ENCODE data around the gene GAL. TPM values are rescaled to one million over a fixed set of nuclear protein-coding genes. Genes with fewer than 3 reads are reported as not detected.

The GAL gene
- total and polyA plus RNA-seq, 5 donors, result 0.27 TPM; not detected in 4

DNA sequence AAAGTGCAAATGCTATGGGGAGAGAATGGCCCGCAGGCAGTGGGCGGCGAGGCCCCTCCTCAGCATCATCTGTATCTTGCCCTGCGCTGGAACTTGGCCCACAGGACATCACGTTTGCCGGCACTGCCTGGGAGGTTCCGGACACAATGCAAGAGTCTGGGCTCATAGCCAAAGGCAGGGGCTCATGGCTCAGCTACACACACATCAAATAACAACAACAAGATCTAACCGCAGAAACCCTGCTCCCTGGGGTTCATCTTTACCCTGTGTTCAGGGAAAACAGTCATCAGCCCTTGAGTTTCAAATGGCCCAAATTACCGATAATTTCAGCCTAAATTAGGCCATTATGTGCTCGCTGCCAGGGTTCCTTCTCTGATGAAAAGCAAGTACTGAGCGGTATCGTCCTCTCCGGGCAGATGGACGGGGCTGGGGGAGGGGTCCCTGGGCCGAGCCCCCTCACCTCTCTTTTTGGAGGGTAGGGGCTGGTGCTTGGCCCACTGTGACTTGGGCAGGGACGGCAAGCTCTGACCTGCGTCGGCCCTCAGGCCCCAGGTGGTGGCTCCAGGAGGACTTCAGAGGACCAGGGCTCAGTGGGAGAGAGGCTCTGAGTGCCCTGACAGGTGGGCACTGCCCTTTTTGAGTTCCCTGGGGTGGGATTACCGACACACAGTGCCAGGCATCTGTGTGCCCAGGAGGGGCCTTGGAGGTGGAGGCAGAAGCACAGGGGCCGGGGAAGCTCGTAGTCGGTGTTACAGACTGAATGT lies 25.0 kb upstream of the GAL start:
- Histone ChIP-seq H3K27me3 (ENCODE audit: control insufficient read depth, insufficient read depth) (no peaks in the 10 kb centered on the region), H3K9me3 (ENCODE audit: control insufficient read depth, low read length) (no peaks in the 10 kb centered on the region), H3K4me1 (ENCODE audit: control insufficient read depth, insufficient read depth, low read length) (no peaks in the 10 kb centered on the region), H3K4me3 (ENCODE audit: low read length) (no peak overlapping the region), H3K27ac (ENCODE audit: low read length) (no peak overlapping the region)
- 41% methylated on average over 22 of the region's 22 CpGs for WGBS
- DNase-seq (peak; percentile 82 to 86 (median 84)), ATAC-seq (peak; percentile 81 to 87)
- intact Hi-C loops (cut with DNase I), result no loop called here

DNA sequence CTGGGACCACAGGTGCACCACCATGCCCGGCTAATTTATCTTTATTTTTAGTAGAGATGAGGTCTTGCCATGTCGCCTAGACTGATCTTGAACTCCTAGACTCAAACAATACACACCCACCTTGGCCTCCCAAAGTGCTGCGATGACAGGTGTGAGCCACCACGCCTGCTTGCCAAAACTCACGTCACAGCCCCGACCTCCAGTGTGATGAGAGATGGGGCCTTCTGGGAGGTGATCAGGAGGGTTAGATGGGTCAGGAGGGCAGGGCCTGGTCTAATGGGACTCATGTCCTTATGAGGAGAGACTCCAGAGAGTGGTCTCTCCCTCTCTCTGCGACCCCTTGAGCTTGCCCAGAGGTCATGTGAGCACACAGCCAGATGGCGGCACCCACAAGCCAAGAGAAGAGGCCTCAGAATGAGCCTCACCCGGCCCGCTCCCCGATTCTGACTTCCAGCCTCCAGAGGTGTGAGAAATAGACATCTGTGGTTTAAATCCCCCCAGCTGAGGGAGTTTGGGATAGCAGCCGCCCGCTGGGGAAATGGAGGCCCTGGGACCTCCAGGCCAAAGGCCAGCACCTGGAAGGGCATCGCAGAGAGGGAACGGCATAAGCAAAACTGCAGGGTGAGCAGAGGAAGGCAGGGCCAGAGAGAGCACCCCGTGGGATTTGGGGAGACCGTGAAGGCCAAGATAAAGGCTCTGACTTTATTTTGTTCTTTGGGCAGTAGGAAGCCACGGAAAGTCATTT lies 24.1 kb upstream of the GAL start:
- Histone ChIP-seq H3K4me1 (ENCODE audit: control insufficient read depth, insufficient read depth, low read length) (no peaks in the 10 kb centered on the region), H3K27me3 (ENCODE audit: control insufficient read depth, insufficient read depth) (no peaks in the 10 kb centered on the region), H3K27ac (ENCODE audit: low read length) (no peak overlapping the region), H3K4me3 (ENCODE audit: low read length) (no peak overlapping the region), H3K9me3 (ENCODE audit: control insufficient read depth, low read length) (no peaks in the 10 kb centered on the region)
- ATAC-seq, result no peak
- intact Hi-C loops (cut with DNase I), result no loop called here
- DNase-seq, result no peak
- 93% methylated on average over 18 of the region's 18 CpGs for WGBS

DNA sequence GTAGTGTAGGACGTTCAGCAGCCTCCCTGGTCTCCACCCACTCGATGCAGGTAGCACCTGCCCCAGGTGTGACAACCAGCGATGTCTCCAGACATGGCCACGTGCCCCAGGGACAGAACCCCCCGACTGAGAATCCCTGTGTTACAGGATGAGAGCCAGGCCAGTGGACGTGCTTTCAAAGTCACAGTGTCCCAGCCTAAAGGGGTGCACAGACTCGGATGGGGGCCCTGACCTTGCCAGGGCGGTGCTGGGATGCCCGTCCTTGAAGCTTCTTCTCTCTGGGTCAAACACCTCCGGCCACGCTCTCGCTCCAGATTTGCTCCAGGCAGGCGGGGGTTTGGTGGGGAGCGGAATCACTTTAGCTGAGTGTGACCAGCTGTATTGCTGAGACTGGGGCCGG lies 23.3 kb upstream of the GAL start:
- no peaks in the 10 kb centered on the region for H3K9me3 ChIP-seq (ENCODE audit: control insufficient read depth, low read length)
- H3K4me1 ChIP-seq (ENCODE audit: control insufficient read depth, insufficient read depth, low read length), result no peaks in the 10 kb centered on the region
- intact Hi-C loops (cut with DNase I), result no loop called here
- no peak overlapping the region for H3K27ac ChIP-seq (ENCODE audit: low read length)
- no peak overlapping the region for H3K4me3 ChIP-seq (ENCODE audit: low read length)
- ATAC-seq, result no peak
- WGBS, result 90% methylated on average over 15 of the region's 15 CpGs
- DNase-seq, result no peak
- H3K27me3 ChIP-seq (ENCODE audit: control insufficient read depth, insufficient read depth), result no peaks in the 10 kb centered on the region

DNA sequence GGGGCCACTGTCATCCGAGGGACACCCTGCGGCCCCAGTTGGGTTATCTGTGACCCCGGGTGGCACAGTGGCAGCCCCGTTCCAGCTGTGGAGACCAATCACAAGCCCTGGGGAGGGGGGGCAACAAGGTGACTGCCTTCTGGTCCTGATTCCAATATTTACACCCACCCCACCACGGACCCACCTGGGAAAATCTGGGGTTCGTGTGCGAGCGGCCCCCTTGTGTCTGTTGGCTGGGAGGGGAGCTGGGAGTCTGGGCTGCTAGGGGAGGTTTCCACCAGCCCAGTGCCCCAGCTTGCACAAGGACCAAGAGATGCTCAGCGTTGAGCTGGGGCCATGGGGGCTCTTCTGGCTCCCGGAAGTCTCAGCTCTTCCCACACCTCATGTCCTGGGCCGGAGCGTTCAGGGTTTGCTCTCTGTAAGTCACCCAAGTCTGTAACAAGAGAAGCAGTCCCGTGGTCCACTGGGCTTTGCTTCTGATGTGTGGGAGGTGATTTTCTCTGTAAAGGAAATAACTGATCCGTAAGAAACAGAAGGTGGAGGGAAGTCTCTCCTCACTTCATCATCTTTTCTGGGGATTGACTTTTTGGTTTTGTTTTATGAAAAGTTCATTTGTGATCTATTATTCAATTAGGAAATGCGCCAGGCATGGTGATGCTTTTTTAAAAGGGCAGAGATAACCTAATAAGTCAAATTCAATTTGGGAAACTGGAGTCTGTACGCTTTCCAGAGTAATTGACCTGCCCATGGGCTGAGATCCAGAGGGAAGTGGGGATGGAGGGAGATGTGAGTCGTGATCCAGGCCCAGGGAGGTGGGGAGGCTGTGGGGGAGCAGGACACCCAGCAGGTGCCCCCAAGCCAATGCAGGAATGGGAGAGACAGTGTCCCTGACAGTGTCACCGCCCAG lies 22.4 kb upstream of the GAL start:
- ATAC-seq (no peak), DNase-seq (no peak)
- Histone ChIP-seq H3K27ac (ENCODE audit: low read length) (no peak overlapping the region), H3K4me3 (ENCODE audit: low read length) (no peak overlapping the region), H3K27me3 (ENCODE audit: control insufficient read depth, insufficient read depth) (no peaks in the 10 kb centered on the region), H3K4me1 (ENCODE audit: control insufficient read depth, insufficient read depth, low read length) (no peaks in the 10 kb centered on the region), H3K9me3 (ENCODE audit: control insufficient read depth, low read length) (no peaks in the 10 kb centered on the region)
- WGBS, result 79% methylated on average over 18 of the region's 18 CpGs
- intact Hi-C loops (cut with DNase I), result no loop called here

DNA sequence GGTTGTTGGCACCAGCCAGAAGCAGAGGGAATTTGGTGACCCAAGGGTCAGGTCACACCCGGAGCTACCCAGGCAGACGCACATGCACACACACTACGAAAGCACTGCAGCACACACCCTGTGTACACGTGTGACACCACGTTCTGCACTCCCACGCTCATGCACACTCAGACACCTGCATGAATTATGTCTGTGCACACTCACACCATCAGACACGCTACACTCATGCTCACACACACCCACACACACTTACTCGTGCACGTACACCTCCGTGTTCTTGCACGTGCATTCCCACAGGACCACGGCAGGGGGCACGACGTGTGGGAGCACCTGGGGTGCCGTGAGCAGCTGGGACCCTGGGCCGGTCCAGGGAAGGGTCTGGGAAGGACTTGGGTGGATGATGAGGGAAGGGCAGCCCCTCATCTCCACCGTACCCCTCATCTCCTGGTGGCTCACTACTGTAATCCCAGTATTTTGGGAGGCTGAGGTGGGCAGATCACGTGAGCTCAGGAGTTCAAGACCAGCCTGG lies 20.8 kb upstream of the GAL start:
- Histone ChIP-seq H3K9me3 (ENCODE audit: control insufficient read depth, low read length) (no peaks in the 10 kb centered on the region), H3K4me1 (ENCODE audit: control insufficient read depth, insufficient read depth, low read length) (no peaks in the 10 kb centered on the region), H3K27me3 (ENCODE audit: control insufficient read depth, insufficient read depth) (no peaks in the 10 kb centered on the region), H3K27ac (ENCODE audit: low read length) (no peak overlapping the region), H3K4me3 (ENCODE audit: low read length) (no peak overlapping the region)
- intact Hi-C loops (cut with DNase I), result no loop called here
- ATAC-seq (no peak), DNase-seq (no peak)
- WGBS, result 88% methylated on average over 18 of the region's 18 CpGs

DNA sequence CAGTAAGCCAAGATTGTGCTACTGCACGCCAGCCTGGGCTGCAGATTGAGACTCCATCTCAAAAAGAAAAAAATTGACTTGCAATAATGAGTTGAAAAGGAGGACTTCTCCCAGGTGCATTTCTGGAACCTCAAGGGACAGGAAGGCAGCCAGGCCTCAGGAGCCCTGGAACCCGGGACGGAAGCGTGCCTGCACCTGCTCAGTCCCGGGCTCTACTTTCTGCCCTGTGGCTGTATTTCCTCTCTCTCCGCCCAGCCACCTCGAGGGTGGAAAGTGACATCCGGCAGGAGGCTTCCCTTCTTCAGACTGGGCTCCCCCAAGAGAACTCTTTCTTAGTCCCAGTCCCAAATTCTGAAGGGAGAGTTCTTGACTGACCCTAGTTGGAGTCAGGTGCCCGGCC lies 20.2 kb upstream of the GAL start:
- Histone ChIP-seq H3K9me3 (ENCODE audit: control insufficient read depth, low read length) (no peaks in the 10 kb centered on the region), H3K4me3 (ENCODE audit: low read length) (no peak overlapping the region), H3K4me1 (ENCODE audit: control insufficient read depth, insufficient read depth, low read length) (no peaks in the 10 kb centered on the region), H3K27ac (ENCODE audit: low read length) (no peak overlapping the region), H3K27me3 (ENCODE audit: control insufficient read depth, insufficient read depth) (no peaks in the 10 kb centered on the region)
- WGBS, result 77% methylated on average over 9 of the region's 9 CpGs
- no peak for DNase-seq
- ATAC-seq, result no peak
- intact Hi-C loops (cut with DNase I), result no loop called here

DNA sequence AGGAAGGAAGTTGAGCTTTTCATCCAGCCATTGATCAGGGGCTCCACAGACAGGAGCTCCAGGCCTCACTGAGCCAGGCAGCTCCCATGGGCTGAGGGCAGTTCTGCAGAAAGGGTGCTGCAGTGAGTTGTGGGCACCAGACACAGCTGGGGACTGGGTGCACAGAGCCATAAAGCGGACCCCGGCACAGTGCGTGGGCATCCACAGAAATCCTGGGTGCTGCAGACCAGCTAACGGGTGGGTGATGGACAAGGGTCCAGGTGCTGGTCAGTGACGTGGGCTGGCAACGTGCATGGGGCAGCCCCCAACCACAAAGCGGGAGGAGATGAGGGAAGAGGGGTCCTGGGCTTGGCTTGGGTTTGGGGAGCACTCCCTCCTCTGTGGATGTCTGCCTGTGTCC lies 19.4 kb upstream of the GAL start:
- no peaks in the 10 kb centered on the region for H3K9me3 ChIP-seq (ENCODE audit: control insufficient read depth, low read length)
- no peaks in the 10 kb centered on the region for H3K4me1 ChIP-seq (ENCODE audit: control insufficient read depth, insufficient read depth, low read length)
- H3K4me3 ChIP-seq (ENCODE audit: low read length), result no peak overlapping the region
- H3K27ac ChIP-seq (ENCODE audit: low read length), result no peak overlapping the region
- 90% methylated on average over 7 of the region's 7 CpGs for WGBS
- no peak for ATAC-seq
- no peaks in the 10 kb centered on the region for H3K27me3 ChIP-seq (ENCODE audit: control insufficient read depth, insufficient read depth)
- DNase-seq, result no peak
- intact Hi-C loops (cut with DNase I), result no loop called here

DNA sequence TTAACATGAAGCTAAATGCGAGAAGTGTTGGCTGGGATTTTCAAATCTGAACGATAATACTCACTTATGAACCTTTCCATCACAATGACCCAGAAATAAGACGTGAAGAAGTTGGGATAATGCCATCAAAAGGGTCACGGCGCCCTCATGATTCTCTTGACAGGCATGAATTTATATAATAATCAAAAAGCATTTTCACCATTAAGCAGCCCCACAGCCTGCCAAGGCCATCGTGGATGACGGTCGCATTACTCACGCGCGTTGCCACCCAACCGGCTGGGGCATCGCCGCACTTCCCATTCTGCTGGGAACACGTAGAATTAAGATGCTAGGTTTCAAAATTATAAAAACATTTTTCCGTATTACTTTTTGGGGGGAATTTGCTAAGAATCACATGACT lies 18.9 kb upstream of the GAL start:
- H3K9me3 ChIP-seq (ENCODE audit: control insufficient read depth, low read length), result no peaks in the 10 kb centered on the region
- ATAC-seq, result no peak
- no peak overlapping the region for H3K27ac ChIP-seq (ENCODE audit: low read length)
- H3K4me1 ChIP-seq (ENCODE audit: control insufficient read depth, insufficient read depth, low read length), result no peaks in the 10 kb centered on the region
- DNase-seq, result no peak
- WGBS, result 87% methylated on average over 16 of the region's 16 CpGs
- no peak overlapping the region for H3K4me3 ChIP-seq (ENCODE audit: low read length)
- H3K27me3 ChIP-seq (ENCODE audit: control insufficient read depth, insufficient read depth), result no peaks in the 10 kb centered on the region
- intact Hi-C loops (cut with DNase I), result no loop called here

DNA sequence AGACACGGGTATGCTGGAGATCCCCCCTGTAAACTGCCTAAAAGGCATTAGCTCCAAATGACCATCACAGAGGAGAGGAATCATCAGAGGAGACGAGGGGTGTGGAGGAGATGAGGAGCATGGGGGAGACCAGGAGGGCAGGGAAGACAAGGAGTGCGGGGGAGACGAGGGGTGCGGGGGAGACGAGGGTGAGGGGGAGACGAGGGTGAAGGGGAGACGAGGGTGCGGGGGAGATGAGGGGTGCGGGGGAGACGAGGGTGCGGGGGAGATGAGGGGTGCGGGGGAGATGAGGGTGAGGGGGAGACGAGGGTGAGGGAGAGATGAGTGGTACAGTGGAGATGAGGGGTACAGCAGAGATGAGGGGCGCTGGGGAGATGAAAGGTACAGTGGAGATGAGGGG lies 17.5 kb upstream of the GAL start:
- WGBS, result 79% methylated on average over 15 of the region's 15 CpGs
- H3K27ac ChIP-seq (ENCODE audit: low read length), result no peak overlapping the region
- no peak for DNase-seq
- no peaks in the 10 kb centered on the region for H3K9me3 ChIP-seq (ENCODE audit: control insufficient read depth, low read length)
- ATAC-seq, result peak in 1 of 2 donors; percentile 65
- no peak overlapping the region for H3K4me3 ChIP-seq (ENCODE audit: low read length)
- intact Hi-C loops (cut with DNase I), result no loop called here
- no peaks in the 10 kb centered on the region for H3K4me1 ChIP-seq (ENCODE audit: control insufficient read depth, insufficient read depth, low read length)
- H3K27me3 ChIP-seq (ENCODE audit: control insufficient read depth, insufficient read depth), result no peaks in the 10 kb centered on the region

DNA sequence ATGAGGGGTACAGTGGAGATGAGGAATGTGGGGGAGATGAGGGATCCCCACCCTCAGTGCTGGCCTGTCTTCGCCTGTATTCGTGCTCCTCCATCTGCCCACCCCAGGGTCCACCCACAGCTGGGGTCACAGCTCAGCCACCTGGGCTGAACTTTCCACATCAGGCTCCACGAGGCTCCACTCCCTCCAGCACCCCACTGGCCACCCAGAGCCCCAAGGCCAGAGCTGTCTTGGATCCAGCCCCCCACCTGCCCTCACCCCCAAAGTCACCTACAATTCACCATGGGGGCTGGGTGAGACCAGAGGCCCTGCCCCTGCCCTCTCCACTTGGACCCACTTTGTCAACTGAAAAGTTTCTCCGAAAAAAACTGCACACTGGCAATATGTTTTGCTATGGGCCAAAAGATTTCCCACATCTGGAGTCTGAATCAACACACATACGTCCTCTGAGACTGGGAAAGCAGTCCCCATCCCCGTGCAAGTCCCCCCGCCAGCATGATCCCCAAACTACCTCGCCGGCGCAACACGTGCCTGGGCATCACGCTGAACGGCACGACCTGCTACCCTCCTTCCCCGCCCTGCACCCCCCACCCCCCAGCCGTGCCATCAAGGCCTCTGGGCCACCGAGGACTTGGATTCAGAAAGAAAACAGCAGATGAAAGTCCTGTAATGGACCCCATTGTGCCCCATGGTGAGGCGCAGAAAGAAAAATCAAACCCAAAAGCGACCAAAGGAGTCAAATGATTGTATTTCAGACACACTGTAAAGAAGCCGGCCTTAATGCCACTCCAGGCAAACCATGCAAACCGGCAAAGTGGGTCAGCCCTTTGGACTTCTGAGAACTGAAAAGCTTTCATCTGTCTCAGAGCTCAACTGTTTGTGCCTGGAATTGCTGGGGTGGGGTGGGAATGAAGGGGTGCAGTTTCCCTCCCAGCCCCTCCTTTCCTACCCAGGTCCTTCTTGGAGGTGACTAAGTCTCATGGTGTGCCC lies 16.5 kb upstream of the GAL start:
- Histone ChIP-seq H3K4me1 (ENCODE audit: control insufficient read depth, insufficient read depth, low read length) (no peaks in the 10 kb centered on the region), H3K27me3 (ENCODE audit: control insufficient read depth, insufficient read depth) (no peaks in the 10 kb centered on the region), H3K9me3 (ENCODE audit: control insufficient read depth, low read length) (no peaks in the 10 kb centered on the region), H3K4me3 (ENCODE audit: low read length) (no peak overlapping the region), H3K27ac (ENCODE audit: low read length) (no peak overlapping the region)
- WGBS, result 75% methylated on average over 21 of the region's 21 CpGs
- DNase-seq (no peak), ATAC-seq (no peak)
- intact Hi-C loops (cut with DNase I), result no loop called here
